SJSA1 (cell line): Measurements from ENCODE around the gene KRT40. TPM values are rescaled to one million over a fixed set of nuclear protein-coding genes. Genes with fewer than 3 reads are reported as not detected.
"Not testable (repeated sequence)": the region's sequence is repeated elsewhere in the genome, so short reads cannot be mapped to it uniquely, and the experiment has no call there.

Experiments
- DNase-seq, 2 experiments: peaks; one replicate each; pipeline ENCODE4 v3.0.0-alpha.2; 2015 to 2020; ENCODE audit warnings: low spot score in 2 of 2, low read depth in 1 of 2
- H3K27ac ChIP-seq: fragments of 250-450 bp; sonication (Bioruptor Pico); 2 replicates; pipeline ENCODE4 v1.5.1; 2020; ENCODE audit warnings: mild to moderate bottlenecking, moderate library complexity
- H3K27me3 ChIP-seq: fragments of 250-450 bp; sonication (Bioruptor Pico); replicated peaks from 2 replicates; pipeline ENCODE4 v1.5.1; 2020; ENCODE audit warnings: mild to moderate bottlenecking, moderate library complexity
- H3K36me3 ChIP-seq: fragments of 250-450 bp; sonication (Bioruptor Pico); 2 replicates; pipeline ENCODE4 v1.5.1; 2020; ENCODE audit warnings: mild to moderate bottlenecking
- H3K4me1 ChIP-seq: fragments of 250-450 bp; sonication (Bioruptor Pico); replicated peaks from 2 replicates; pipeline ENCODE4 v1.6.1; 2021; ENCODE audit warnings: mild to moderate bottlenecking
- H3K4me3 ChIP-seq: fragments of 250-450 bp; sonication (Bioruptor Pico); 2 replicates; pipeline ENCODE4 v1.5.1; 2020; ENCODE audit warnings: mild to moderate bottlenecking
- H3K9me3 ChIP-seq: fragments of 250-450 bp; sonication (Bioruptor Pico); replicated peaks from 2 replicates; pipeline ENCODE4 v1.5.1; 2020; ENCODE audit warnings: mild to moderate bottlenecking
- total RNA-seq: library from RNA; depleted of rRNA; stranded (reverse); fragments of >200 nt; shearing (Covaris generic); gene quantifications from 2 replicates; pipeline ENCODE4 v1.2.3, GENCODE V29; 2014

Gene KRT40
- total RNA-seq, 1 experiment from 2014 or later, result not detected

DNA sequence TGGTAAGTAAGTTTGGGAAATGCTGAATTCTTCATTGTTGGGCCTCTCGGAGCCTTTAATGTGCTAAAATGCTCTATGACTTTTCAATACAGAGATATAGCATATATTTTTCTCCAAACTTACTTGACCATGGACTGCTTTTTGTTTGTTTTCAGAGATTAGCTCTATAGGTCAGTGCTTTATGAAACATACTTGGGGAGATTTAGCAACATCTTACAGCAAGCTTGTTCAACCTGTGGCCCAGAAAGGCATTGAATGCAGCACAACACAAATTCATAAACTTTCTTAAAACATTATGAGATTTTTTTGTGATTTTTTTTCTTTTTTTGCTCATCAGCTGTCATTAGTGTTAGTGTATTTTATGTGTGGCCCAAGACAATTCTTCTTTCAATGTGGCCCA lies 25.8 kb upstream of the KRT40 start:
- H3K27ac ChIP-seq, result no peak overlapping the region
- H3K9me3 ChIP-seq, result no peaks in the 10 kb centered on the region
- no peak overlapping the region for H3K4me3 ChIP-seq
- H3K27me3 ChIP-seq, result no peaks in the 10 kb centered on the region
- H3K4me1 ChIP-seq, result no peaks in the 10 kb centered on the region
- H3K36me3 ChIP-seq, result no peaks in the 10 kb centered on the region
- DNase-seq, result no peak

DNA sequence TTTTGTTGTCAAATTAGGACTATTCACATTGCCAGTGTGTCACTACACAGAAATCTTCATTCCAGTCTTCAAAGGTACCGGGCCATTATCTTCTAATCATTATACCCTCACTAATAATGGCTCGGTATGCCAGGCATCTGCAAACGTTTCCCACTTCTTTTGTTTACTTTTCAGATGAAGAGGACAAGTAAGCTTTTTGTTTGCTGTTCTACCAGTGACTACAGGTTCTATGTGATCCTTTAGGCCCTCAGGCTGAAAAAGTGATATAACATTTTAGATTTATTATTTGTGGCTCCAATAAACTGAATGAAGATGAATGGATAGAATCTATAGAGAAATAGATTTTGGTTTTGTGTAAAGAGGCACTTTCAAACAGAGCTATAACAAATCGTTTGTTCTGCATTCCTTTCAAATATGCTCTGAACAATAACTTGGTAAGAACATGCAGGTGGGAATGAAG lies 25.2 kb upstream of the KRT40 start:
- H3K4me3 ChIP-seq, result no peak overlapping the region
- no peak overlapping the region for H3K27ac ChIP-seq
- H3K9me3 ChIP-seq, result no peaks in the 10 kb centered on the region
- H3K36me3 ChIP-seq, result no peaks in the 10 kb centered on the region
- H3K4me1 ChIP-seq, result no peaks in the 10 kb centered on the region
- no peaks in the 10 kb centered on the region for H3K27me3 ChIP-seq
- no peak for DNase-seq

DNA sequence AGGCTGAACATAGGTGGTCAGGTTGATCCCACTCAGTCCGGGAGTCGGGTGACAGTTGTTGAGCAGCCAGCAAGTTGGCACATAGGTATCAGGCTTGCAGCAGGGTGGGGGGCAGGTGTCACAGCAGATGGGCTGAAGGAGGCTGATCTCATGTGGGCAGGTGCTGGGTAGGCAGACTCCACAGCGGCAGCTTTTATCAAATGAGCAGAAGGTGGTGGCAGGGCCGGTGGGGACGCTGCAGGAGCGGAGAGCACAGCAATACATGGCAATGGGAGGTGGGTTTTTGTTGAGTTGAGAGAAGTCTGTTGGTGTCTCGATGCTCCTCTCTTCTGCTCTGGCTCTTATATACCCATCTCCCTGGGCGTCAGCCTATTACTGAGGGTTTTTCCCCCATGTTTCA lies 24.7 kb upstream of the KRT40 start, which contains the start of gene KRTAP3-1:
TSS of gene KRTAP3-1 (minus strand) at position 318 of the 400 bp plus-strand sequence. CDS start at position 264, 54 bp downstream.
- H3K36me3 ChIP-seq, result no peaks in the 10 kb centered on the region
- no peak within 1 kb of the TSS for H3K27ac ChIP-seq
- no peak within 1 kb of the TSS for H3K4me3 ChIP-seq
- H3K27me3 ChIP-seq, result no peaks in the 10 kb centered on the region
- DNase-seq, result no peak
- no peaks in the 10 kb centered on the region for H3K4me1 ChIP-seq
- no peaks in the 10 kb centered on the region for H3K9me3 ChIP-seq

DNA sequence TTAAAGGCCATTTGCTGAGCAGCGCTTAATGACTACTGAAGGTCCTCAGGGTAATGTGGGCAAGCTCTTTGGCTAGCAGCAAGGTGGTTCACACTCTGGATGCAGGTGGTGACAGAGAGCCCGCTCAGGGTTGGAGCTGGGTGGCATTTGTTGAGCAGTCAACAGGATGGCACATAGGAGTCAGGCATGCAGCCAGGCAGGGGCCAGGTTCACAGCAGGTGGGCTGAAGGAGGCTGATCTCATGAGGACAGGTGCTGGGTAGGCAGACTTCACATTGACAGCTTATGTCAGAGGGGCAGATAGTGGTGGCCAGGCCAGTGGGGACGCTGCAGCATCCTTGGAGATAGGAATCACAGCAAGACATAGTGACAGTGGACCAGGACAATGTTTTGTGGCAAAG lies 20.3 kb upstream of the KRT40 start:
- DNase-seq, result no peak
- Histone ChIP-seq H3K4me1 (peaks cover 3% of the 10 kb centered on the region; the same call in 1 of the 2 replicates), H3K27me3 (no peaks in the 10 kb centered on the region)

DNA sequence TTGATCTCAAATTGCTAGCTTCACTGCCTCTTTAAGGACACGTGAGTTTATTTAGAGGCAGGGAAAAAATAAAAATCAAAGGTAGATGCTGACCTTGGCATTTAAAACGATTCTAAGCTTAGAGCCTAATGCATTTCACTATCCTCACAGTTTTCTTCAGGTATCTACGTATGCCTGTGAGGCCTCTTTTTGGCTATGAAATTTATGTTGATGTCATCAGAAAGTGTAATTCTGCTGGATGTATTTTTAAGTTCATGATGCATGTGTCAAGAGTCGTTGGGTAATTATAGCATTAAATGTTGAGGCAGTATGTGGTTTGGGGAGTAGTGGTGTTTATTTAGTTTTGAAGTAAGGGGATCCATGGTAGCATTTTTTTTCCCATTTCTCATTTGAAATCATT lies 19.8 kb upstream of the KRT40 start:
- no peak overlapping the region for H3K27ac ChIP-seq
- no peak for DNase-seq
- no peak overlapping the region for H3K4me3 ChIP-seq
- no peaks in the 10 kb centered on the region for H3K27me3 ChIP-seq
- H3K36me3 ChIP-seq, result no peaks in the 10 kb centered on the region
- no peaks in the 10 kb centered on the region for H3K9me3 ChIP-seq
- H3K4me1 ChIP-seq, result peaks cover 3% of the 10 kb centered on the region; the same call in 1 of the 2 replicates

More for the DNA sequence above, 20.3 kb upstream of the KRT40 start:
- no peaks in the 10 kb centered on the region for H3K9me3 ChIP-seq
- H3K27ac ChIP-seq, result no peak overlapping the region
- H3K36me3 ChIP-seq, result no peaks in the 10 kb centered on the region
- no peak overlapping the region for H3K4me3 ChIP-seq

DNA sequence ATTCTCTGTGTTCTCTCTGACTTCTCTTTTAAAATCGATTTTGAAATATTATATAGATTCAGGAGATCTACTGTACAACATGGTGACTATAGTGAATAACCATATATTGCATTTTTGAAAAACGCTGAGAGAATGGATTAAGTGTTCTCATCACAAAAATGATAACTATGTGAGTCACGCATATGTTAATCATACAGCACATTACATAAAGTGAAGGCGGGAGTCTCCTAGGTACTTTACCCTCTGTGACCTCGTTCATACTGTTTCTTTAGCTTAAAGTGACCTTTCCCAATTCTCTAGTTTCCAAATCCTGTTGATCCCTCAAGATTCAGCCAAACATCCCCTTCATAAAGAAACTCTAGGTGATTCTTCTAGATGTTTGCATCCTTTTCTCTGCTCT lies 18.7 kb upstream of the KRT40 start:
- H3K4me3 ChIP-seq, result no peak overlapping the region
- H3K27ac ChIP-seq, result no peak overlapping the region
- H3K4me1 ChIP-seq, result peaks cover 3% of the 10 kb centered on the region; the same call in 1 of the 2 replicates
- H3K36me3 ChIP-seq, result no peaks in the 10 kb centered on the region
- DNase-seq, result no peak
- no peaks in the 10 kb centered on the region for H3K9me3 ChIP-seq
- H3K27me3 ChIP-seq, result no peaks in the 10 kb centered on the region

DNA sequence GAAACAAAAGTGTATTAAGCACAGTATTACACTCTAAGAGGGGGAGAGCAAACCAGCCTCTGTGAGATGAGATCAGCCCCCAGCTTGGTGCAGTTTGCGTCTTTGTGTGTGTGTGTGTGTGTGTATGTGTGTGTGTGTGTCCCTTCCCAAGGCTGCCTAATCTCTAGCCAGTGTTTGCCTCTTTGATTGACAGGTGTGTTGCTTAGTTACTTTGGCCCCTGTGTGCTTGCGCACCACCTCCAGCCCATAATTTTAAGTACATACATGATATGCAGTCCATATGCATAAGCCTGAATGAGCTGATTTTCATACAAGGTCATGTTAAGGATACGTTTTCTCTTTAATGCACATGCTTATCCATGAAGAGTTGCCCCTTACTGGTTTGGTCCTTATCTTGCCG lies 17.7 kb upstream of the KRT40 start:
- no peaks in the 10 kb centered on the region for H3K27me3 ChIP-seq
- no peak for DNase-seq
- no peaks in the 10 kb centered on the region for H3K9me3 ChIP-seq
- H3K4me3 ChIP-seq, result no peak overlapping the region
- peaks cover 10% of the 10 kb centered on the region for H3K4me1 ChIP-seq
- H3K36me3 ChIP-seq, result no peaks in the 10 kb centered on the region
- H3K27ac ChIP-seq, result no peak overlapping the region

DNA sequence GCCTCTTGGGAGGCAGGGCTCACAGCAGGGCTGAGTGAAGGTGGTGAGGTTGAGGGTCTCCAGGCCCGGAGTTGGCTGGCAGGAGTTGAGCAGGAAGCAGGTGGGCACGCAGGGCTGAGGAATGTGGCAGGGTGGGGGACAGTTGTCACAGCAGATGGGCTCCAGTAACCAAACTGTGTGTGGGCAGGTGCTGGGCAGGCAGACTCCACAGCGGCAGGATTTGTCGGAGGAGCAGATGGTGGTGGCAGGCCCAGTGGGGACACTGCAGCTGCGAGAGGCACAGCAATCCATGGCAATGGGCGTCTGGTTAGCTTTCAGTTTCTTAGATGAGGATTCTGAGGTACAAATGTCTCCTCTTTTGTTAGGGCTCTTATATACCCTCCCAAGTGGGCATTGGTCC lies 15.4 kb upstream of the KRT40 start, which contains the start of gene KRTAP3-2:
TSS of gene KRTAP3-2 (minus strand) at position 344 of the 400 bp plus-strand sequence. CDS start at position 291, 53 bp downstream.
- H3K4me3 ChIP-seq, H3K27me3 ChIP-seq, DNase-seq, H3K27ac ChIP-seq, H3K36me3 ChIP-seq, H3K9me3 ChIP-seq: not testable (repeated sequence)
- peaks cover 10% of the 10 kb centered on the region for H3K4me1 ChIP-seq

DNA sequence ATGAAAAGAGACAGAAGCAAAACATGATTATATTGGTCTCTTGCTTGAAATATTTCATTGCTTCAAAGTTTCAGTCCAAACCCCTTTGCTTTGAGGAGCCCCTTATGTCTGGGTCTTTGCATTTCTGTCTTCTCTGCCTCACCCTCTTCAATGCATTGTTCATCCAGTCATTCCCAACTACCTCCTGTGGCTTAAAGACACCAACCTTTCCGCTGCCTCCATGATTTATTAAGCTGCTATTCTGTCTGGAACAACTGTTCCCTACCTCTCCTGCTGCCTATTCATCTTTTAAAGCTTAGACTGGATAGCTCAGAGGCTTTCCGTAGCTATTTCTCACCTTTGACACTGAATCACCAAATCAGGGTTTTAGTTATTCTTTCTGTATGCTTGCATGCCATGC lies 13.2 kb upstream of the KRT40 start:
- Histone ChIP-seq H3K27me3 (no peaks in the 10 kb centered on the region), H3K4me3 (no peak overlapping the region), H3K36me3 (no peaks in the 10 kb centered on the region), H3K4me1 (peaks cover 7% of the 10 kb centered on the region; the same call in 1 of the 2 replicates), H3K27ac (no peak overlapping the region), H3K9me3 (0 out of 2 replicates have a peak, but pooled peaks cover 2% of the 10 kb centered on the region)
- no peak for DNase-seq

DNA sequence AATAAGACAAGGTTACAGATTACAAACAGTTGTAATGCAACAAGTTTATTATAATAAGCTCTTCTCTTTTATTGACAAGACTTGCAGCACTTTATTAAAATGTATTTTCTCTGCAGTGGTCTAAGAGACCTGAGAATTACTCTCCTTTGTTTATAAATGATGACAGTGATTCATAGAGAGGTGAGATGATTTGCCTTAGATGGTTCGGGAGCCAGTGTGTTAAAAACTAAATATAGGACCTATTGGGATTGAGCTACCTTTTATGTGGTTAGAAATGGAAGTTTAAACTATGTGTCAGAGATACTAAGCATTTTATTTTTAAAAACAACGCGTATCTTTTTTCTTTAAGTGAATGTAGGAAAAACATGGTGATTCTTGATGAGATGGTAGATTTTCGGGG lies 12.7 kb upstream of the KRT40 start:
- Histone ChIP-seq H3K36me3 (no peaks in the 10 kb centered on the region), H3K4me1 (peaks cover 7% of the 10 kb centered on the region; the same call in 1 of the 2 replicates), H3K4me3 (no peak overlapping the region), H3K9me3 (0 out of 2 replicates have a peak, but pooled peaks cover 4% of the 10 kb centered on the region), H3K27ac (no peak overlapping the region), H3K27me3 (no peaks in the 10 kb centered on the region)
- DNase-seq, result no peak

DNA sequence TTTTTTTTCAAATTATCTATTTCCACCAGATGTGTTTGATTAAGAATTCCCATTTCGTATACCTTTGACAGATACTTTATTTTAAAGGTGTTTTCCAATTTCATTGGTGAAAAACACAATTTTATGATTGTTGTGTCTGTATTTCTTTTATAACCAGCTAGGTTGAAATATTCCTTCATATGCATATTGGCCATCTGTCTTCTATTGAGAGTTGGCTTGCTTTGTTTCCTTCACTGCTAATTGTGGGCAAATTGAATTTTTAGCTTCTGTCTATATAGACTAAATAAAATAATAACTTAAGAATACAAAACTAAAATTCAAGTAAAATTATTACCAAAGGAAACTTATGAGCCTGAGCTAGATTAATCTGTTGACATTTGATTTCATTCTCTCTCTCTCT lies 11.0 kb upstream of the KRT40 start:
- H3K27me3 ChIP-seq, result no peaks in the 10 kb centered on the region
- peaks cover 7% of the 10 kb centered on the region; the same call in 1 of the 2 replicates for H3K4me1 ChIP-seq
- DNase-seq, result no peak
- 0 out of 2 replicates have a peak, but pooled peaks cover 4% of the 10 kb centered on the region for H3K9me3 ChIP-seq
- H3K36me3 ChIP-seq, result no peaks in the 10 kb centered on the region
- H3K27ac ChIP-seq, result no peak overlapping the region
- no peak overlapping the region for H3K4me3 ChIP-seq

DNA sequence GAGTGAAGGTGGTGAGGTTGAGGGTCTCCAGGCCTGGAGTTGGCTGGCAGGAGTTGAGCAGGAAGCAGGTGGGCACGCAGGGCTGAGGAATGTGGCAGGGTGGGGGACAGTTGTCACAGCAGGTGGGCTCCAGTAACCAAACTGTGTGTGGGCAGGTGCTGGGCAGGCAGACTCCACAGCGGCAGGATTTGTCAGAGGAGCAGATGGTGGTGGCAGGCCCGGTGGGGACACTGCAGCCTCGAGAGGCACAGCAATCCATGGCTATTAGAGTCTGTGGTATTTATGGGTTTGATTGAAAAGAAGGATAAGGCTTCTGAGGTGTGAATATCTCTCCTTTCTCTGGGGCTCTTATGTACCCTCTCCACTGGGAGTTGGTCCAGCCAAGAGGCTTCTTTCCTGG lies 9.7 kb upstream of the KRT40 start, which contains the start of gene KRTAP3-3:
TSS of gene KRTAP3-3 (minus strand) at position 326 of the 400 bp plus-strand sequence. CDS start at position 259, 67 bp downstream.
- H3K27ac ChIP-seq, result no peak within 1 kb of the TSS
- H3K27me3 ChIP-seq, result no peaks in the 10 kb centered on the region
- no peaks in the 10 kb centered on the region for H3K36me3 ChIP-seq
- 0 out of 2 replicates have a peak, but pooled peaks cover 4% of the 10 kb centered on the region for H3K9me3 ChIP-seq
- no peak for DNase-seq
- no peak within 1 kb of the TSS for H3K4me3 ChIP-seq
- H3K4me1 ChIP-seq, result peaks cover 7% of the 10 kb centered on the region; the same call in 1 of the 2 replicates

DNA sequence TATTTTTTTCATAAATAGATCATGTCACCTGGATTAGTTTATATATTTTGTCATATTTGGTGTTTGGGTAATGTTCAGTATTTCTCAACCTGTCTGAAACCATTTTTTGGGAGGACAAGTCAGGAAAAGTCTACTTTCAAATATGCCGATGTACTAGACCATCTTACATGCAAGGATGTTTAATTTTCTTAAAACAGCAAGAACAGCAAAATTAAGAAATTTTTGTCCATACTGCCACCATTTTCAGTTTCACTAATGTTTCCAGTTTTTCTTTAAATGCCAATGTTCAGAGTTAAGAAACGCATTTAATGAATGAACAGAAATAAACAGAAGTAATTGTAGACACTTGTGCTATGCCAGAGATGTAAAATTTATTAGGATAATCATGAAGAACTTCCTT lies 9.0 kb upstream of the KRT40 start:
- Histone ChIP-seq H3K9me3 (0 out of 2 replicates have a peak, but pooled peaks cover 4% of the 10 kb centered on the region), H3K27ac (no peak overlapping the region), H3K4me1 (peaks cover 7% of the 10 kb centered on the region; the same call in 1 of the 2 replicates), H3K4me3 (no peak overlapping the region), H3K36me3 (no peaks in the 10 kb centered on the region), H3K27me3 (no peaks in the 10 kb centered on the region)
- no peak for DNase-seq

DNA sequence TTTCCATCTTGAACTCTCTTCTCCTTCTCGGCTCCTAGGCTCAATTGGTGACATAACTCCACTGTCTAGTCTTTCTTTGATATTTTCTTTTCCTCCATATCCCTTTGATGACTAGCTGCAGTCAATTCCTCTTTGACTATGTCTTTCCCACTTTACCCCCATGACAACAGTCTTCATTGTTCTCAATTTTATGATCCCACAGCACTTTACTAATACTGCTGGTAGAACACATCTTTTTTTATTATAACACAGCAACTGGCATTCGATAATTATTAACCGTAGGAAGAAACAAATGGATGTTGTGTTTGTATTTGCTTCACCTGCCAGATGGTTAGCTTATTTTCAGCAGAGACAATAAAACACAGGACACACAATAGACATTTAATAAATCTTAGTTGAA lies 8.5 kb upstream of the KRT40 start:
- Histone ChIP-seq H3K9me3 (0 out of 2 replicates have a peak, but pooled peaks cover 4% of the 10 kb centered on the region), H3K4me3 (no peak overlapping the region), H3K4me1 (peaks cover 7% of the 10 kb centered on the region; the same call in 1 of the 2 replicates), H3K27ac (no peak overlapping the region), H3K27me3 (no peaks in the 10 kb centered on the region), H3K36me3 (no peaks in the 10 kb centered on the region)
- DNase-seq, result no peak
